ENCODE data around the gene PHC2. TPM values are rescaled to one million over a fixed set of nuclear protein-coding genes. Genes with fewer than 3 reads are reported as not detected.

PHC2 gene
- total and polyA plus RNA-seq, 2 of the 13 experiments (the other 11 are each of a cell fraction or from before 2014, with no cell fraction given): 52.5 to 84.9 TPM

GRCh38 chr1:33322870-33323585 is 107.9 kb downstream of the PHC2 start (continued):
- TF ChIP-seq, protein P1, sequence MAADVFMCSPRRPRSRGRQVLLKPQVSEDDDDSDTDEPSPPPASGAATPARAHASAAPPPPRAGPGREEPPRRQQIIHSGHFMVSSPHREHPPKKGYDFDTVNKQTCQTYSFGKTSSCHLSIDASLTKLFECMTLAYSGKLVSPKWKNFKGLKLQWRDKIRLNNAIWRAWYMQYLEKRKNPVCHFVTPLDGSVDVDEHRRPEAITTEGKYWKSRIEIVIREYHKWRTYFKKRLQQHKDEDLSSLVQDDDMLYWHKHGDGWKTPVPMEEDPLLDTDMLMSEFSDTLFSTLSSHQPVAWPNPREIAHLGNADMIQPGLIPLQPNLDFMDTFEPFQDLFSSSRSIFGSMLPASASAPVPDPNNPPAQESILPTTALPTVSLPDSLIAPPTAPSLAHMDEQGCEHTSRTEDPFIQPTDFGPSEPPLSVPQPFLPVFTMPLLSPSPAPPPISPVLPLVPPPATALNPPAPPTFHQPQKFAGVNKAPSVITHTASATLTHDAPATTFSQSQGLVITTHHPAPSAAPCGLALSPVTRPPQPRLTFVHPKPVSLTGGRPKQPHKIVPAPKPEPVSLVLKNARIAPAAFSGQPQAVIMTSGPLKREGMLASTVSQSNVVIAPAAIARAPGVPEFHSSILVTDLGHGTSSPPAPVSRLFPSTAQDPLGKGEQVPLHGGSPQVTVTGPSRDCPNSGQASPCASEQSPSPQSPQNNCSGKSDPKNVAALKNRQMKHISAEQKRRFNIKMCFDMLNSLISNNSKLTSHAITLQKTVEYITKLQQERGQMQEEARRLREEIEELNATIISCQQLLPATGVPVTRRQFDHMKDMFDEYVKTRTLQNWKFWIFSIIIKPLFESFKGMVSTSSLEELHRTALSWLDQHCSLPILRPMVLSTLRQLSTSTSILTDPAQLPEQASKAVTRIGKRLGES (CRISPR knock-in tag; IDR thresholded peaks at IDR 0.05; ENCODE audit: borderline replicate concordance): no peak
- no peak for TF ChIP-seq ZNF589 (CRISPR knock-in tag; conservative IDR thresholded peaks at IDR 0.05)
- no peak for TF ChIP-seq MYC (CRISPR knock-in tag; IDR thresholded peaks at IDR 0.05; ENCODE audit: borderline replicate concordance)
- no peak for TF ChIP-seq NFATC3 (CRISPR knock-in tag; IDR thresholded peaks at IDR 0.05)
- TF ChIP-seq ZNF121 (CRISPR knock-in tag; IDR thresholded peaks at IDR 0.05): peak; percentile 4; the same call in 1 of the 2 replicates
- no peak for TF ChIP-seq ZNF768 (CRISPR knock-in tag; IDR thresholded peaks at IDR 0.05)
- TF ChIP-seq, protein P2, sequence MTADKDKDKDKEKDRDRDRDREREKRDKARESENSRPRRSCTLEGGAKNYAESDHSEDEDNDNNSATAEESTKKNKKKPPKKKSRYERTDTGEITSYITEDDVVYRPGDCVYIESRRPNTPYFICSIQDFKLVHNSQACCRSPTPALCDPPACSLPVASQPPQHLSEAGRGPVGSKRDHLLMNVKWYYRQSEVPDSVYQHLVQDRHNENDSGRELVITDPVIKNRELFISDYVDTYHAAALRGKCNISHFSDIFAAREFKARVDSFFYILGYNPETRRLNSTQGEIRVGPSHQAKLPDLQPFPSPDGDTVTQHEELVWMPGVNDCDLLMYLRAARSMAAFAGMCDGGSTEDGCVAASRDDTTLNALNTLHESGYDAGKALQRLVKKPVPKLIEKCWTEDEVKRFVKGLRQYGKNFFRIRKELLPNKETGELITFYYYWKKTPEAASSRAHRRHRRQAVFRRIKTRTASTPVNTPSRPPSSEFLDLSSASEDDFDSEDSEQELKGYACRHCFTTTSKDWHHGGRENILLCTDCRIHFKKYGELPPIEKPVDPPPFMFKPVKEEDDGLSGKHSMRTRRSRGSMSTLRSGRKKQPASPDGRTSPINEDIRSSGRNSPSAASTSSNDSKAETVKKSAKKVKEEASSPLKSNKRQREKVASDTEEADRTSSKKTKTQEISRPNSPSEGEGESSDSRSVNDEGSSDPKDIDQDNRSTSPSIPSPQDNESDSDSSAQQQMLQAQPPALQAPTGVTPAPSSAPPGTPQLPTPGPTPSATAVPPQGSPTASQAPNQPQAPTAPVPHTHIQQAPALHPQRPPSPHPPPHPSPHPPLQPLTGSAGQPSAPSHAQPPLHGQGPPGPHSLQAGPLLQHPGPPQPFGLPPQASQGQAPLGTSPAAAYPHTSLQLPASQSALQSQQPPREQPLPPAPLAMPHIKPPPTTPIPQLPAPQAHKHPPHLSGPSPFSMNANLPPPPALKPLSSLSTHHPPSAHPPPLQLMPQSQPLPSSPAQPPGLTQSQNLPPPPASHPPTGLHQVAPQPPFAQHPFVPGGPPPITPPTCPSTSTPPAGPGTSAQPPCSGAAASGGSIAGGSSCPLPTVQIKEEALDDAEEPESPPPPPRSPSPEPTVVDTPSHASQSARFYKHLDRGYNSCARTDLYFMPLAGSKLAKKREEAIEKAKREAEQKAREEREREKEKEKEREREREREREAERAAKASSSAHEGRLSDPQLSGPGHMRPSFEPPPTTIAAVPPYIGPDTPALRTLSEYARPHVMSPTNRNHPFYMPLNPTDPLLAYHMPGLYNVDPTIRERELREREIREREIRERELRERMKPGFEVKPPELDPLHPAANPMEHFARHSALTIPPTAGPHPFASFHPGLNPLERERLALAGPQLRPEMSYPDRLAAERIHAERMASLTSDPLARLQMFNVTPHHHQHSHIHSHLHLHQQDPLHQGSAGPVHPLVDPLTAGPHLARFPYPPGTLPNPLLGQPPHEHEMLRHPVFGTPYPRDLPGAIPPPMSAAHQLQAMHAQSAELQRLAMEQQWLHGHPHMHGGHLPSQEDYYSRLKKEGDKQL (CRISPR knock-in tag; IDR thresholded peaks at IDR 0.05; ENCODE audit: low read depth): no peak
- no peak for TF ChIP-seq ZNF136 (CRISPR knock-in tag; IDR thresholded peaks at IDR 0.05; ENCODE audit: low read depth)
- TF ChIP-seq POGZ (CRISPR knock-in tag; IDR thresholded peaks at IDR 0.05): no peak
- TF ChIP-seq, protein P3, sequence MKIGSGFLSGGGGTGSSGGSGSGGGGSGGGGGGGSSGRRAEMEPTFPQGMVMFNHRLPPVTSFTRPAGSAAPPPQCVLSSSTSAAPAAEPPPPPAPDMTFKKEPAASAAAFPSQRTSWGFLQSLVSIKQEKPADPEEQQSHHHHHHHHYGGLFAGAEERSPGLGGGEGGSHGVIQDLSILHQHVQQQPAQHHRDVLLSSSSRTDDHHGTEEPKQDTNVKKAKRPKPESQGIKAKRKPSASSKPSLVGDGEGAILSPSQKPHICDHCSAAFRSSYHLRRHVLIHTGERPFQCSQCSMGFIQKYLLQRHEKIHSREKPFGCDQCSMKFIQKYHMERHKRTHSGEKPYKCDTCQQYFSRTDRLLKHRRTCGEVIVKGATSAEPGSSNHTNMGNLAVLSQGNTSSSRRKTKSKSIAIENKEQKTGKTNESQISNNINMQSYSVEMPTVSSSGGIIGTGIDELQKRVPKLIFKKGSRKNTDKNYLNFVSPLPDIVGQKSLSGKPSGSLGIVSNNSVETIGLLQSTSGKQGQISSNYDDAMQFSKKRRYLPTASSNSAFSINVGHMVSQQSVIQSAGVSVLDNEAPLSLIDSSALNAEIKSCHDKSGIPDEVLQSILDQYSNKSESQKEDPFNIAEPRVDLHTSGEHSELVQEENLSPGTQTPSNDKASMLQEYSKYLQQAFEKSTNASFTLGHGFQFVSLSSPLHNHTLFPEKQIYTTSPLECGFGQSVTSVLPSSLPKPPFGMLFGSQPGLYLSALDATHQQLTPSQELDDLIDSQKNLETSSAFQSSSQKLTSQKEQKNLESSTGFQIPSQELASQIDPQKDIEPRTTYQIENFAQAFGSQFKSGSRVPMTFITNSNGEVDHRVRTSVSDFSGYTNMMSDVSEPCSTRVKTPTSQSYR (CRISPR knock-in tag; IDR thresholded peaks at IDR 0.05; ENCODE audit: borderline replicate concordance): peak; percentile 35; the same call in 1 of the 2 replicates
- TF ChIP-seq U2AF1 (optimal IDR thresholded peaks at IDR 0.05; ENCODE audit: low read depth, low read length): no peak
- TF ChIP-seq ZFX (CRISPR knock-in tag; IDR thresholded peaks at IDR 0.05; ENCODE audit: low read depth): no peak
- TF ChIP-seq MXI1 (IDR thresholded peaks at IDR 0.05; ENCODE audit: borderline replicate concordance, low read depth, low read length): no peak
- TF ChIP-seq ZNF775 (CRISPR knock-in tag; IDR thresholded peaks at IDR 0.05; ENCODE audit: borderline replicate concordance): no peak
- no peak for TF ChIP-seq YY1 (IDR thresholded peaks at IDR 0.05; ENCODE audit: insufficient read depth, insufficient replicate concordance, low read depth, low read length)
- no peak for TF ChIP-seq NFKBIZ (CRISPR knock-in tag; IDR thresholded peaks at IDR 0.05)
- no peak for TF ChIP-seq ZNF839 (CRISPR knock-in tag; IDR thresholded peaks at IDR 0.05; ENCODE audit: borderline replicate concordance)
- no peak for TF ChIP-seq FIP1L1 (IDR thresholded peaks at IDR 0.05; ENCODE audit: borderline replicate concordance, insufficient read depth, low read depth, low read length)

All from HepG2 (cell line).